WTC11 (cell line): ENCODE measurements around the gene COL4A2. TPM values are rescaled to one million over a fixed set of nuclear protein-coding genes. Genes with fewer than 3 reads are reported as not detected.

Source experiments
- ATAC-seq: fragments of 200-7000 bp; cut with Tn5 transposase; 2 replicates; pipeline ENCODE4 v1.10.0; 2021; ENCODE audit warnings: mild to moderate bottlenecking, moderate library complexity
- CTCF ChIA-PET: fragments of 300-600 bp; sonication (Branson Sonifier 250); formaldehyde crosslinking; loops from one replicate; lab custom pipeline; 2021; ENCODE audit warnings: antibody characterized with exemption; lab: Charles Lee
- POLR2A ChIA-PET: fragments of 350-600 bp; sonication (Branson Sonifier 250); formaldehyde crosslinking; loops from one replicate; lab custom pipeline; 2021; ENCODE audit warnings: antibody characterized with exemption; lab: Charles Lee
- DNase-seq: peaks from one replicate; pipeline ENCODE4 v3.0.0; 2021; ENCODE audit warnings: low spot score
- H3K27ac Mint-ChIP-seq: 2 replicates; pipeline ENCODE4 v1.8.0; 2021; ENCODE audit warnings: mixed read lengths
- H3K27me3 Mint-ChIP-seq: 2 replicates; pipeline ENCODE4 v1.8.0; 2021; ENCODE audit warnings: low read depth, mild to moderate bottlenecking, moderate library complexity, mixed read lengths
- H3K36me3 Mint-ChIP-seq: 2 replicates; pipeline ENCODE4 v1.8.0; 2021; ENCODE audit warnings: mixed read lengths
- H3K4me1 Mint-ChIP-seq: 2 replicates; pipeline ENCODE4 v1.8.0; 2022; ENCODE audit warnings: mixed read lengths
- H3K4me3 Mint-ChIP-seq: 2 replicates; pipeline ENCODE4 v1.8.0; 2021; ENCODE audit warnings: mild to moderate bottlenecking, moderate library complexity, mixed read lengths
- H3K9me3 Mint-ChIP-seq: 2 replicates; pipeline ENCODE4 v1.8.0; 2021; ENCODE audit warnings: mixed read lengths
- CDX4 ChIP-seq: fragments of 250-450 bp; sonication (Bioruptor Pico); IDR thresholded peaks from 2 replicates; pipeline ENCODE4 v1.9.0; 2021; ENCODE audit warnings: moderate library complexity, mild to moderate bottlenecking, inconsistent platforms, borderline replicate concordance
- E2F1 ChIP-seq: sonication (generic); formaldehyde crosslinking; IDR thresholded peaks from 2 replicates; pipeline ENCODE4 v1.8.0; 2022; ENCODE audit warnings: mild to moderate bottlenecking, missing genetic modification reagents
- ERG ChIP-seq: fragments of 250-450 bp; sonication (Bioruptor Pico); IDR thresholded peaks from 2 replicates; pipeline ENCODE4 v1.8.0; 2021; ENCODE audit warnings: mild to moderate bottlenecking
- ETV6 ChIP-seq: sonication (generic); formaldehyde crosslinking; IDR thresholded peaks from 2 replicates; pipeline ENCODE4 v1.8.1; 2022; ENCODE audit warnings: mild to moderate bottlenecking, missing genetic modification reagents
- FOXP1 ChIP-seq: sonication (generic); formaldehyde crosslinking; IDR thresholded peaks from 2 replicates; pipeline ENCODE4 v1.8.0; 2022; ENCODE audit warnings: missing genetic modification reagents, mild to moderate bottlenecking, moderate library complexity, borderline replicate concordance
- GTF2I ChIP-seq: fragments of 250-450 bp; sonication (Bioruptor Pico); conservative IDR thresholded peaks from 2 replicates; pipeline ENCODE4 v1.4.0; 2021; ENCODE audit warnings: mild to moderate bottlenecking
- JUN ChIP-seq: sonication (generic); formaldehyde crosslinking; IDR thresholded peaks from 2 replicates; pipeline ENCODE4 v1.8.0; 2023; ENCODE audit warnings: mild to moderate bottlenecking, missing genetic modification reagents
- MXD4 ChIP-seq: fragments of 250-450 bp; sonication (Bioruptor Pico); IDR thresholded peaks from 2 replicates; pipeline ENCODE4 v1.8.0; 2021; ENCODE audit warnings: mild to moderate bottlenecking, moderate library complexity, borderline replicate concordance
- NR3C1 ChIP-seq: sonication (generic); formaldehyde crosslinking; conservative IDR thresholded peaks from 2 replicates; pipeline ENCODE4 v1.8.1; 2023; ENCODE audit warnings: low read depth, mild to moderate bottlenecking, missing genetic modification reagents
- RELA ChIP-seq: sonication (generic); formaldehyde crosslinking; IDR thresholded peaks from 2 replicates; pipeline ENCODE4 v1.8.1; 2022; ENCODE audit warnings: missing genetic modification reagents, mild to moderate bottlenecking, borderline replicate concordance
- RORB ChIP-seq: fragments of 250-450 bp; sonication (Bioruptor Pico); IDR thresholded peaks from 2 replicates; pipeline ENCODE4 v1.9.0; 2021; ENCODE audit warnings: mild to moderate bottlenecking
- SP1 ChIP-seq: sonication (generic); formaldehyde crosslinking; conservative IDR thresholded peaks from 2 replicates; pipeline ENCODE4 v1.8.1; 2022; ENCODE audit warnings: missing genetic modification reagents
- ZNF138 ChIP-seq: sonication (generic); formaldehyde crosslinking; conservative IDR thresholded peaks from 2 replicates; pipeline ENCODE4 v1.8.1; 2022; ENCODE audit warnings: mild to moderate bottlenecking, moderate library complexity, missing genetic modification reagents
- ZNF232 ChIP-seq: sonication (generic); formaldehyde crosslinking; IDR thresholded peaks from 2 replicates; pipeline ENCODE4 v1.8.0; 2022; ENCODE audit warnings: mild to moderate bottlenecking, missing genetic modification reagents
- ZNF396 ChIP-seq: fragments of 250-450 bp; sonication (Bioruptor Pico); IDR thresholded peaks from 2 replicates; pipeline ENCODE4 v1.8.0; 2021; ENCODE audit warnings: mild to moderate bottlenecking, moderate library complexity, borderline replicate concordance
- ZNF416 ChIP-seq: fragments of 250-450 bp; sonication (Bioruptor Pico); IDR thresholded peaks from 2 replicates; pipeline ENCODE4 v1.9.0; 2021; ENCODE audit warnings: mild to moderate bottlenecking, inconsistent platforms
- ZSCAN18 ChIP-seq: fragments of 250-450 bp; sonication (Bioruptor Pico); IDR thresholded peaks from 2 replicates; pipeline ENCODE4 v2.1.2; 2022; ENCODE audit warnings: mild to moderate bottlenecking, moderate library complexity
- total RNA-seq: library from RNA; stranded (reverse); gene quantifications from 3 replicates; pipeline ENCODE4 v1.2.3, GENCODE V29; 2021
- TF ChIP-seq, protein P1 (sequence below): sonication (generic); formaldehyde crosslinking; IDR thresholded peaks from 2 replicates; pipeline ENCODE4 v1.8.1; 2023; ENCODE audit warnings: mild to moderate bottlenecking, moderate library complexity, missing genetic modification reagents
- TF ChIP-seq, protein P2 (sequence below): fragments of 250-450 bp; sonication (Bioruptor Pico); conservative IDR thresholded peaks from 2 replicates; pipeline ENCODE4 v1.9.0; 2021; ENCODE audit warnings: mild to moderate bottlenecking
- TF ChIP-seq, protein P3 (sequence below): fragments of 250-450 bp; sonication (Bioruptor Pico); IDR thresholded peaks from 2 replicates; pipeline ENCODE4 v1.9.0; 2021; ENCODE audit warnings: mild to moderate bottlenecking, borderline replicate concordance

The COL4A2 gene
- total RNA-seq, 1 experiment from 2014 or later: 109 TPM

GRCh38 chr13:110467516-110468110 is 160.5 kb downstream of the COL4A2 start:
- Mint-ChIP-seq H3K27me3 (no peaks in the 10 kb centered on the region), H3K4me1 (peaks cover 13% of the 10 kb centered on the region), H3K9me3 (no peaks in the 10 kb centered on the region), H3K36me3 (peaks cover 35% of the 10 kb centered on the region), H3K4me3 (no peak overlapping the region), H3K27ac (peak overlapping the region; percentile 44; the same call in 1 of the 2 replicates)
- ChIA-PET POLR2A (no interaction called here), CTCF (no interaction called here)
- DNase-seq: no peak
- no peak for ATAC-seq
- TF ChIP-seq CDX4 (CRISPR knock-in tag) (no peak), ZNF138 (no peak), ETV6 (CRISPR knock-in tag) (no peak), NR3C1 (CRISPR knock-in tag) (no peak), ZNF396 (CRISPR knock-in tag) (no peak), ZSCAN18 (CRISPR knock-in tag) (no peak), ERG (CRISPR knock-in tag) (no peak), RELA (no peak), FOXP1 (no peak), GTF2I (CRISPR knock-in tag) (no peak), SP1 (CRISPR knock-in tag) (no peak)
- TF ChIP-seq, protein P1, sequence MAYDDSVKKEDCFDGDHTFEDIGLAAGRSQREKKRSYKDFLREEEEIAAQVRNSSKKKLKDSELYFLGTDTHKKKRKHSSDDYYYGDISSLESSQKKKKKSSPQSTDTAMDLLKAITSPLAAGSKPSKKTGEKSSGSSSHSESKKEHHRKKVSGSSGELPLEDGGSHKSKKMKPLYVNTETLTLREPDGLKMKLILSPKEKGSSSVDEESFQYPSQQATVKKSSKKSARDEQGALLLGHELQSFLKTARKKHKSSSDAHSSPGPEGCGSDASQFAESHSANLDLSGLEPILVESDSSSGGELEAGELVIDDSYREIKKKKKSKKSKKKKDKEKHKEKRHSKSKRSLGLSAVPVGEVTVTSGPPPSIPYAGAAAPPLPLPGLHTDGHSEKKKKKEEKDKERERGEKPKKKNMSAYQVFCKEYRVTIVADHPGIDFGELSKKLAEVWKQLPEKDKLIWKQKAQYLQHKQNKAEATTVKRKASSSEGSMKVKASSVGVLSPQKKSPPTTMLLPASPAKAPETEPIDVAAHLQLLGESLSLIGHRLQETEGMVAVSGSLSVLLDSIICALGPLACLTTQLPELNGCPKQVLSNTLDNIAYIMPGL: no peak
- TF ChIP-seq, protein P2, sequence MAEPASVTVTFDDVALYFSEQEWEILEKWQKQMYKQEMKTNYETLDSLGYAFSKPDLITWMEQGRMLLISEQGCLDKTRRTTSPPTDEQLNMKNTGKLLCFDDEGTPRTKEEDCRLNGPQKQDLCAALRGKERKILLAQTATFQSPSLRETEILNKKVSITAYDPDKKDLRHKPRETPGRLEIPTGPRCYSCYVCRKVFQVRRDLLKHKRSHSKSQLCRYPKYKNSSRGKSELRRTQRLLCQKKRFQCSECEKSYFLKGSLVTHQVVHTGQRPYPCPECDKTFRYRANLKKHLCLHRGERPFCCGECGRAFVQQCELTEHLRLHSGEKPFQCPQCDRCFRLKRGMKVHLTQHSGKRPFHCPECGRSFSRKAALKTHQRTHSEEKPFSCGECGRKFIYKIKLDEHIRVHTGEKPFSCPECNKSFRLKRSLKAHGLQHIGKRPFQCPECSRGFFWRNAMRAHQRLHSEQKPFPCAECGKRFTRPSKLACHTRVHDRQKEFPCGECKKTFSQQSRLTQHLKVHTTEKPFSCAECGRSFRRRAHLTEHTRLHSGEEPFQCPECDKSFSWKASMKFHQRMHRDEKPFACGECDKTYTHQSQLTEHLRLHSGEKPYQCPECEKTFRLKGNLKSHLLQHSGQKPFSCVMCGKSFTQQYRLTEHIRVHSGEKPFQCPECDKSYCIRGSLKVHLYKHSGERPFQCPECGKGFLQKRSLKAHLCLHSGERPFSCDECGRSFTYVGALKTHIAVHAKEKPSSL (CRISPR knock-in tag): no peak

DNA sequence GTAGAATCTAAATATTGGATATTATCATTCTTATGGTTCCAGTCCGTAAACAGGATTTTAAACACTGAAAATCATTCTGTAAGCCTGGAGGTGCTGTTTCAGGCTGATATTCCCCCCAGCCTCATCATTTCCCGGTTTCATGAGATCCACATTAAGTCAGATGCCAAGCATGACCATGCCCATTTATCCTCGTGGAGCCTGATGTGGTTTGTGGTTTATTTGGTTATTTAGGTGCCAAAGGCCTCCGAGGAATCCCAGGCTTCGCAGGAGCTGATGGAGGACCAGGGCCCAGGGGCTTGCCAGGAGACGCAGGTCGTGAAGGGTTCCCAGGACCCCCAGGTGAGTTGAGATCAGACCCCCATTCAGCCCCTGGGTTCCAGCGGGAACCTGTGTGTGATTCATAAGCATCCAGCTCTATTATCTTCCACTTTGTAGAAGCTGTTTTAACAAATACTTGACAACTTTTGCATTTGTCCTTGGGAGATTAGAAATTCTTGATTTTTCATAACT is 162.0 kb downstream of the COL4A2 start:
- Mint-ChIP-seq H3K36me3 (peaks cover 37% of the 10 kb centered on the region), H3K27me3 (no peaks in the 10 kb centered on the region), H3K9me3 (no peaks in the 10 kb centered on the region), H3K4me3 (no peak overlapping the region), H3K4me1 (peaks cover 13% of the 10 kb centered on the region), H3K27ac (no peak overlapping the region)
- ATAC-seq (no peak), DNase-seq (no peak)
- POLR2A ChIA-PET: no interaction called here
- CTCF ChIA-PET: interaction anchor here (1.3 kb wide), 1 partner anchor 13 kb away, joined by 4 read pairs; no protein-coding TSS in a partner anchor
- TF ChIP-seq, protein P3, sequence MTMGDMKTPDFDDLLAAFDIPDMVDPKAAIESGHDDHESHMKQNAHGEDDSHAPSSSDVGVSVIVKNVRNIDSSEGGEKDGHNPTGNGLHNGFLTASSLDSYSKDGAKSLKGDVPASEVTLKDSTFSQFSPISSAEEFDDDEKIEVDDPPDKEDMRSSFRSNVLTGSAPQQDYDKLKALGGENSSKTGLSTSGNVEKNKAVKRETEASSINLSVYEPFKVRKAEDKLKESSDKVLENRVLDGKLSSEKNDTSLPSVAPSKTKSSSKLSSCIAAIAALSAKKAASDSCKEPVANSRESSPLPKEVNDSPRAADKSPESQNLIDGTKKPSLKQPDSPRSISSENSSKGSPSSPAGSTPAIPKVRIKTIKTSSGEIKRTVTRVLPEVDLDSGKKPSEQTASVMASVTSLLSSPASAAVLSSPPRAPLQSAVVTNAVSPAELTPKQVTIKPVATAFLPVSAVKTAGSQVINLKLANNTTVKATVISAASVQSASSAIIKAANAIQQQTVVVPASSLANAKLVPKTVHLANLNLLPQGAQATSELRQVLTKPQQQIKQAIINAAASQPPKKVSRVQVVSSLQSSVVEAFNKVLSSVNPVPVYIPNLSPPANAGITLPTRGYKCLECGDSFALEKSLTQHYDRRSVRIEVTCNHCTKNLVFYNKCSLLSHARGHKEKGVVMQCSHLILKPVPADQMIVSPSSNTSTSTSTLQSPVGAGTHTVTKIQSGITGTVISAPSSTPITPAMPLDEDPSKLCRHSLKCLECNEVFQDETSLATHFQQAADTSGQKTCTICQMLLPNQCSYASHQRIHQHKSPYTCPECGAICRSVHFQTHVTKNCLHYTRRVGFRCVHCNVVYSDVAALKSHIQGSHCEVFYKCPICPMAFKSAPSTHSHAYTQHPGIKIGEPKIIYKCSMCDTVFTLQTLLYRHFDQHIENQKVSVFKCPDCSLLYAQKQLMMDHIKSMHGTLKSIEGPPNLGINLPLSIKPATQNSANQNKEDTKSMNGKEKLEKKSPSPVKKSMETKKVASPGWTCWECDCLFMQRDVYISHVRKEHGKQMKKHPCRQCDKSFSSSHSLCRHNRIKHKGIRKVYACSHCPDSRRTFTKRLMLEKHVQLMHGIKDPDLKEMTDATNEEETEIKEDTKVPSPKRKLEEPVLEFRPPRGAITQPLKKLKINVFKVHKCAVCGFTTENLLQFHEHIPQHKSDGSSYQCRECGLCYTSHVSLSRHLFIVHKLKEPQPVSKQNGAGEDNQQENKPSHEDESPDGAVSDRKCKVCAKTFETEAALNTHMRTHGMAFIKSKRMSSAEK (CRISPR knock-in tag): no peak
- TF ChIP-seq ZNF232 (CRISPR knock-in tag) (no peak), ZNF416 (CRISPR knock-in tag) (no peak), JUN (no peak), MXD4 (CRISPR knock-in tag) (no peak), E2F1 (CRISPR knock-in tag) (no peak), RORB (no peak), ERG (CRISPR knock-in tag) (no peak)
